Neural cell (in vitro differentiated cells): Measurements from ENCODE around the gene ABAT. TPM values are rescaled to one million over a fixed set of nuclear protein-coding genes. Genes with fewer than 3 reads are reported as not detected.

Source experiments
- H2AFZ ChIP-seq: fragments of 200-600, 300-800 bp; sonication (generic), shearing (Covaris generic); 2 replicates; pipeline ENCODE4 v1.6.0; 2014; ENCODE audit warnings: low read depth, mild to moderate bottlenecking, antibody characterized with exemption, low read length, moderate library complexity
- H3F3A ChIP-seq: fragments of 200-600 bp; shearing (Covaris generic); 2 replicates; pipeline ENCODE4 v1.6.1; 2016; ENCODE audit warnings: mild to moderate bottlenecking, moderate library complexity, mixed read lengths, antibody characterized with exemption, low read length; ENCODE audit not compliant: insufficient read depth, poor library complexity, severe bottlenecking
- H3K27ac ChIP-seq: fragments of 200-600, 300-800 bp; sonication (generic), shearing (Covaris generic); 2 replicates; pipeline ENCODE4 v1.5.1; 2014; ENCODE audit warnings: mild to moderate bottlenecking, low read length, moderate library complexity
- H3K27me3 ChIP-seq: fragments of 300-800, 200-600 bp; sonication (generic), shearing (Covaris generic); 2 replicates; pipeline ENCODE4 v1.6.0; 2014; ENCODE audit warnings: mild to moderate bottlenecking, low read depth, low read length, moderate library complexity; ENCODE audit not compliant: insufficient read depth
- H3K36me3 ChIP-seq: fragments of 300-800, 200-600 bp; sonication (generic), shearing (Covaris generic); 2 replicates; pipeline ENCODE4 v1.5.1; 2014; ENCODE audit warnings: mild to moderate bottlenecking, antibody characterized with exemption, low read length, moderate library complexity; ENCODE audit not compliant: insufficient read depth
- H3K4me2 ChIP-seq: fragments of 300-800, 200-600 bp; sonication (generic), shearing (Covaris generic); 2 replicates; pipeline ENCODE4 v1.6.0; 2014; ENCODE audit warnings: mild to moderate bottlenecking, low read length
- H3K4me3 ChIP-seq: fragments of 300-800, 200-600 bp; sonication (generic), shearing (Covaris generic); 2 replicates; pipeline ENCODE4 v1.5.1; 2014; ENCODE audit warnings: mild to moderate bottlenecking, low read length, moderate library complexity
- H3K79me2 ChIP-seq: fragments of 200-600 bp; shearing (Covaris generic); replicated peaks from 2 replicates; pipeline ENCODE4 v1.6.0; 2014; ENCODE audit warnings: mild to moderate bottlenecking, low read length, moderate library complexity; ENCODE audit not compliant: insufficient read depth
- H3K9ac ChIP-seq: fragments of 300-800, 200-600 bp; sonication (generic), shearing (Covaris generic); 2 replicates; pipeline ENCODE4 v1.6.1; 2016; ENCODE audit warnings: mild to moderate bottlenecking, low read length, mixed read lengths
- H3K9me2 ChIP-seq: fragments of 200-600 bp; shearing (Covaris generic); 2 replicates; pipeline ENCODE4 v1.6.1; 2016; ENCODE audit warnings: mild to moderate bottlenecking, low read length, mixed read lengths; ENCODE audit not compliant: insufficient read depth
- H3K9me3 ChIP-seq: fragments of 200-600, 300-800 bp; sonication (generic), shearing (Covaris generic); 2 replicates; pipeline ENCODE4 v1.6.1; 2016; ENCODE audit warnings: mild to moderate bottlenecking, mixed run types, low read length, moderate library complexity, mixed read lengths
- H4K20me1 ChIP-seq: fragments of 200-600 bp; shearing (Covaris generic); 2 replicates; pipeline ENCODE4 v1.6.1; 2016; ENCODE audit warnings: mild to moderate bottlenecking, mixed run types; ENCODE audit not compliant: insufficient read depth
- EP300 ChIP-seq: fragments of 450-650 bp; conservative IDR thresholded peaks from 2 replicates; pipeline ENCODE4 v1.6.1; 2014; ENCODE audit warnings: antibody characterized with exemption, mild to moderate bottlenecking, moderate library complexity; ENCODE audit not compliant: poor library complexity, severe bottlenecking
- EZH2 ChIP-seq: fragments of 200-600, 300-800 bp; shearing (Covaris generic), sonication (generic); IDR thresholded peaks from 2 replicates; pipeline ENCODE4 v1.6.1; 2014; ENCODE audit warnings: antibody characterized with exemption, low read length, borderline replicate concordance, mild to moderate bottlenecking; ENCODE audit not compliant: insufficient read depth, poor library complexity, severe bottlenecking
- MXI1 ChIP-seq: fragments of 450-650 bp; conservative IDR thresholded peaks from 2 replicates; pipeline ENCODE4 v1.6.1; 2014; ENCODE audit warnings: antibody characterized with exemption, mild to moderate bottlenecking; ENCODE audit not compliant: poor library complexity, severe bottlenecking
- POLR2AphosphoS5 ChIP-seq: IDR thresholded peaks from 2 replicates; pipeline ENCODE4 v1.6.1; 2012
- RAD21 ChIP-seq: fragments of 450-650 bp; conservative IDR thresholded peaks from 2 replicates; pipeline ENCODE4 v1.6.1; 2014; ENCODE audit warnings: antibody characterized with exemption, mild to moderate bottlenecking, moderate library complexity
- SMC3 ChIP-seq: fragments of 450-650 bp; conservative IDR thresholded peaks from 2 replicates; pipeline ENCODE4 v1.6.1; 2014; ENCODE audit warnings: antibody characterized with exemption, mild to moderate bottlenecking, moderate library complexity; ENCODE audit not compliant: poor library complexity
- TAF1 ChIP-seq: IDR thresholded peaks from 2 replicates; pipeline ENCODE4 v1.6.1; 2012; ENCODE audit warnings: low read depth
- polyA plus RNA-seq: library from polyadenylated mRNA; depleted of rRNA; stranded (reverse); fragments of >200 nt; gene quantifications from 2 replicates; pipeline ENCODE4 v1.2.3, GENCODE V29; 2014
- TF ChIP-seq, protein P1 (sequence below): fragments of 450-650 bp; IDR thresholded peaks from 2 replicates; pipeline ENCODE4 v1.5.1; 2014; ENCODE audit warnings: antibody characterized with exemption, mild to moderate bottlenecking, moderate library complexity; ENCODE audit not compliant: poor library complexity, severe bottlenecking
- TF ChIP-seq, protein P2 (sequence below): IDR thresholded peaks from 2 replicates; pipeline ENCODE4 v1.6.1; 2012; ENCODE audit warnings: borderline replicate concordance

The ABAT gene
- polyA plus RNA-seq, 1 donor from 2014 or later: 125 TPM

DNA sequence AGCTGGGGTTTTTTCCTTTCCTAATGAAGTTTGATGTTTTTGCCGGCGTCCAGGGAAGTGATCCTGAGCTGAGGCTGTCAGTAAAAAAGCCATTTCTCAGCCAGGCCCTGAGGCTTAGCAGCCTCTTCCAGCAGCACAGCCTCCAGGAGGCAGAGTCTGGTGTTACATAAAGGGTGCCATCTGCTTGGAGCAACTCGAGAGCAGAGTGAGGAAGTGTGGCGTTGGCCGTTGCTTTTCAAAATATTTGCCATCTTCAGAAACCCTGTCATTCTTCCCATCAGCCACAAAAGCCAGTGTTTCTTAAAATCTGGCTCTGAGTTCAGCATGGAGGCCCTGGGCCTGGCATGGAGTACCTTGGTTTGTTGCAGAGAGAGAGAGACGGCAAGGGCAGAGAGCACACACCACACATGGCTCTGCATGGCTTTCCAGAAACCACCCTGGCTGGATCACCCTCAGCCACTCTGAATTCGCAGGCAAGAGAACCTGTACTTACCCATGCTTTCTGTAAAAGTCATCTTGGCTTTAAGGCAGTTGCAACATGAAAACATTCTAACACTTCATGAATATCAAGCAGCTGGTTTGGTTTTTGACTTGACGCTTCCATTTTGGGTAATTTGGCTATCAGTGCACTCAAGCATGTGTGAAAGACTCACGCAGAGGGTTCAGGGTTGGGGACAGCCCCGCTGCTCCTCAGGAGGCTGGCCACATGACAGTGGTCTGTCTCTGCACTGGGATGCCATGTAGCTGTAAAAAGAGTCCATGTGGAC lies 144.3 kb downstream of the ABAT start:
- H3K79me2 ChIP-seq: no peaks in the 10 kb centered on the region
- H3K27me3 ChIP-seq: no peaks in the 10 kb centered on the region
- no peaks in the 10 kb centered on the region for H3K9me3 ChIP-seq
- H4K20me1 ChIP-seq: no peaks in the 10 kb centered on the region
- no peak overlapping the region for H3K4me3 ChIP-seq
- no peak overlapping the region for H3K4me2 ChIP-seq
- no peak overlapping the region for H2AFZ ChIP-seq
- TF ChIP-seq POLR2AphosphoS5 (no peak), EP300 (no peak), SMC3 (no peak), RAD21 (no peak), EZH2 (no peak), TAF1 (no peak), MXI1 (no peak)
- TF ChIP-seq, protein P1, sequence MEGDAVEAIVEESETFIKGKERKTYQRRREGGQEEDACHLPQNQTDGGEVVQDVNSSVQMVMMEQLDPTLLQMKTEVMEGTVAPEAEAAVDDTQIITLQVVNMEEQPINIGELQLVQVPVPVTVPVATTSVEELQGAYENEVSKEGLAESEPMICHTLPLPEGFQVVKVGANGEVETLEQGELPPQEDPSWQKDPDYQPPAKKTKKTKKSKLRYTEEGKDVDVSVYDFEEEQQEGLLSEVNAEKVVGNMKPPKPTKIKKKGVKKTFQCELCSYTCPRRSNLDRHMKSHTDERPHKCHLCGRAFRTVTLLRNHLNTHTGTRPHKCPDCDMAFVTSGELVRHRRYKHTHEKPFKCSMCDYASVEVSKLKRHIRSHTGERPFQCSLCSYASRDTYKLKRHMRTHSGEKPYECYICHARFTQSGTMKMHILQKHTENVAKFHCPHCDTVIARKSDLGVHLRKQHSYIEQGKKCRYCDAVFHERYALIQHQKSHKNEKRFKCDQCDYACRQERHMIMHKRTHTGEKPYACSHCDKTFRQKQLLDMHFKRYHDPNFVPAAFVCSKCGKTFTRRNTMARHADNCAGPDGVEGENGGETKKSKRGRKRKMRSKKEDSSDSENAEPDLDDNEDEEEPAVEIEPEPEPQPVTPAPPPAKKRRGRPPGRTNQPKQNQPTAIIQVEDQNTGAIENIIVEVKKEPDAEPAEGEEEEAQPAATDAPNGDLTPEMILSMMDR: no peak
- TF ChIP-seq, protein P2, sequence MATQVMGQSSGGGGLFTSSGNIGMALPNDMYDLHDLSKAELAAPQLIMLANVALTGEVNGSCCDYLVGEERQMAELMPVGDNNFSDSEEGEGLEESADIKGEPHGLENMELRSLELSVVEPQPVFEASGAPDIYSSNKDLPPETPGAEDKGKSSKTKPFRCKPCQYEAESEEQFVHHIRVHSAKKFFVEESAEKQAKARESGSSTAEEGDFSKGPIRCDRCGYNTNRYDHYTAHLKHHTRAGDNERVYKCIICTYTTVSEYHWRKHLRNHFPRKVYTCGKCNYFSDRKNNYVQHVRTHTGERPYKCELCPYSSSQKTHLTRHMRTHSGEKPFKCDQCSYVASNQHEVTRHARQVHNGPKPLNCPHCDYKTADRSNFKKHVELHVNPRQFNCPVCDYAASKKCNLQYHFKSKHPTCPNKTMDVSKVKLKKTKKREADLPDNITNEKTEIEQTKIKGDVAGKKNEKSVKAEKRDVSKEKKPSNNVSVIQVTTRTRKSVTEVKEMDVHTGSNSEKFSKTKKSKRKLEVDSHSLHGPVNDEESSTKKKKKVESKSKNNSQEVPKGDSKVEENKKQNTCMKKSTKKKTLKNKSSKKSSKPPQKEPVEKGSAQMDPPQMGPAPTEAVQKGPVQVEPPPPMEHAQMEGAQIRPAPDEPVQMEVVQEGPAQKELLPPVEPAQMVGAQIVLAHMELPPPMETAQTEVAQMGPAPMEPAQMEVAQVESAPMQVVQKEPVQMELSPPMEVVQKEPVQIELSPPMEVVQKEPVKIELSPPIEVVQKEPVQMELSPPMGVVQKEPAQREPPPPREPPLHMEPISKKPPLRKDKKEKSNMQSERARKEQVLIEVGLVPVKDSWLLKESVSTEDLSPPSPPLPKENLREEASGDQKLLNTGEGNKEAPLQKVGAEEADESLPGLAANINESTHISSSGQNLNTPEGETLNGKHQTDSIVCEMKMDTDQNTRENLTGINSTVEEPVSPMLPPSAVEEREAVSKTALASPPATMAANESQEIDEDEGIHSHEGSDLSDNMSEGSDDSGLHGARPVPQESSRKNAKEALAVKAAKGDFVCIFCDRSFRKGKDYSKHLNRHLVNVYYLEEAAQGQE: no peak
- no peaks in the 10 kb centered on the region for H3K9me2 ChIP-seq
- no peaks in the 10 kb centered on the region for H3F3A ChIP-seq
- no peak overlapping the region for H3K27ac ChIP-seq
- H3K36me3 ChIP-seq: peaks cover 4% of the 10 kb centered on the region
- H3K9ac ChIP-seq: no peak overlapping the region

GRCh38 chr16:8819411-8820034 lies 145.1 kb downstream of the ABAT start:
- no peaks in the 10 kb centered on the region for H3K79me2 ChIP-seq
- no peak overlapping the region for H3K9ac ChIP-seq
- H3K4me3 ChIP-seq: no peak overlapping the region
- peaks cover 4% of the 10 kb centered on the region for H3K36me3 ChIP-seq
- no peak for TF ChIP-seq MXI1
- TF ChIP-seq EZH2: no peak
- TF ChIP-seq RAD21: no peak
- TF ChIP-seq, protein P1: no peak
- no peak for TF ChIP-seq TAF1
- TF ChIP-seq, protein P2: no peak
- H2AFZ ChIP-seq: no peak overlapping the region
- no peaks in the 10 kb centered on the region for H3K9me3 ChIP-seq
- no peak overlapping the region for H3K4me2 ChIP-seq
- H3F3A ChIP-seq: no peaks in the 10 kb centered on the region
- H3K27me3 ChIP-seq: no peaks in the 10 kb centered on the region
- no peak overlapping the region for H3K27ac ChIP-seq
- H4K20me1 ChIP-seq: no peaks in the 10 kb centered on the region
- H3K9me2 ChIP-seq: no peaks in the 10 kb centered on the region
